Kidney epithelial cell (primary cell): ENCODE results near the gene BAZ1A. TPM values are rescaled to one million over a fixed set of nuclear protein-coding genes. Genes with fewer than 3 reads are reported as not detected.
"Not testable (repeated sequence)": the region's sequence is repeated elsewhere in the genome, so short reads cannot be mapped to it uniquely, and the experiment has no call there.

Experiments used
- DNase-seq: peaks from one replicate; pipeline ENCODE4 v3.0.0-alpha.2; 2010; ENCODE audit warnings: low read depth
- H3K27me3 ChIP-seq: 2 replicates; pipeline ENCODE4 v1.6.0; 2011; ENCODE audit warnings: low read length; ENCODE audit not compliant: control insufficient read depth, insufficient read depth
- H3K36me3 ChIP-seq: 2 replicates; pipeline ENCODE4 v1.5.1; 2011; ENCODE audit warnings: low read length; ENCODE audit not compliant: control insufficient read depth, insufficient read depth
- H3K4me3 ChIP-seq: 2 replicates; pipeline ENCODE4 v1.5.1; 2011; ENCODE audit warnings: low read depth, mild to moderate bottlenecking, control low read depth, low read length
- total RNA-seq: library from RNA; depleted of rRNA; stranded (reverse); fragments of >200 nt; gene quantifications from 2 replicates; pipeline ENCODE4 v1.2.3, GENCODE V29; 2015
- TF ChIP-seq, protein P1 (sequence below): IDR thresholded peaks from 2 replicates; pipeline ENCODE4 v1.5.1; 2011; ENCODE audit warnings: mild to moderate bottlenecking, moderate library complexity, low read length, control low read depth, inconsistent platforms; ENCODE audit not compliant: insufficient read depth, poor library complexity, severe bottlenecking

BAZ1A gene
- total RNA-seq, 1 donor from 2014 or later, result 36.1 TPM

DNA sequence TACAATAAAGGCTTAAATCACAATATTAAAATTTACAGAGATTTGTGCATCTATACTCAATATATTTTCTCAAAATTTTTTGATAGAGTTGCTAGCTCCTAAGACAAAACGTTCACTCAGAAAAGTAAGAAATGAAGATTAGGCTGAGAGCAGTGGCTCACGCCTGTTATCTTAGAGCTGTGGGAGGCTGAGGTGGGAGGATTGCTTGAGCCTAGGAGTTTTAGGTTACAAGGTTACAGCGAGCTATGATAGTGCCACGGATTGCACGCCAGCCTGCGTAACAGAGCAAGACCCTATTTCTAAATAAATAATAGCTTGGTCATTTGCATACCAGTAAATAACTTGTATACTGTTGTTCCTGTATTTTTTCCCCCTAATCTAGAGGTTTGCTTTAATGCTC, 125.8 kb downstream of the BAZ1A start:
- TF ChIP-seq, protein P1, sequence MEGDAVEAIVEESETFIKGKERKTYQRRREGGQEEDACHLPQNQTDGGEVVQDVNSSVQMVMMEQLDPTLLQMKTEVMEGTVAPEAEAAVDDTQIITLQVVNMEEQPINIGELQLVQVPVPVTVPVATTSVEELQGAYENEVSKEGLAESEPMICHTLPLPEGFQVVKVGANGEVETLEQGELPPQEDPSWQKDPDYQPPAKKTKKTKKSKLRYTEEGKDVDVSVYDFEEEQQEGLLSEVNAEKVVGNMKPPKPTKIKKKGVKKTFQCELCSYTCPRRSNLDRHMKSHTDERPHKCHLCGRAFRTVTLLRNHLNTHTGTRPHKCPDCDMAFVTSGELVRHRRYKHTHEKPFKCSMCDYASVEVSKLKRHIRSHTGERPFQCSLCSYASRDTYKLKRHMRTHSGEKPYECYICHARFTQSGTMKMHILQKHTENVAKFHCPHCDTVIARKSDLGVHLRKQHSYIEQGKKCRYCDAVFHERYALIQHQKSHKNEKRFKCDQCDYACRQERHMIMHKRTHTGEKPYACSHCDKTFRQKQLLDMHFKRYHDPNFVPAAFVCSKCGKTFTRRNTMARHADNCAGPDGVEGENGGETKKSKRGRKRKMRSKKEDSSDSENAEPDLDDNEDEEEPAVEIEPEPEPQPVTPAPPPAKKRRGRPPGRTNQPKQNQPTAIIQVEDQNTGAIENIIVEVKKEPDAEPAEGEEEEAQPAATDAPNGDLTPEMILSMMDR, result no peak
- Histone ChIP-seq H3K27me3 (no peaks in the 10 kb centered on the region), H3K4me3 (no peak overlapping the region), H3K36me3 (no peaks in the 10 kb centered on the region)
- no peak for DNase-seq

DNA sequence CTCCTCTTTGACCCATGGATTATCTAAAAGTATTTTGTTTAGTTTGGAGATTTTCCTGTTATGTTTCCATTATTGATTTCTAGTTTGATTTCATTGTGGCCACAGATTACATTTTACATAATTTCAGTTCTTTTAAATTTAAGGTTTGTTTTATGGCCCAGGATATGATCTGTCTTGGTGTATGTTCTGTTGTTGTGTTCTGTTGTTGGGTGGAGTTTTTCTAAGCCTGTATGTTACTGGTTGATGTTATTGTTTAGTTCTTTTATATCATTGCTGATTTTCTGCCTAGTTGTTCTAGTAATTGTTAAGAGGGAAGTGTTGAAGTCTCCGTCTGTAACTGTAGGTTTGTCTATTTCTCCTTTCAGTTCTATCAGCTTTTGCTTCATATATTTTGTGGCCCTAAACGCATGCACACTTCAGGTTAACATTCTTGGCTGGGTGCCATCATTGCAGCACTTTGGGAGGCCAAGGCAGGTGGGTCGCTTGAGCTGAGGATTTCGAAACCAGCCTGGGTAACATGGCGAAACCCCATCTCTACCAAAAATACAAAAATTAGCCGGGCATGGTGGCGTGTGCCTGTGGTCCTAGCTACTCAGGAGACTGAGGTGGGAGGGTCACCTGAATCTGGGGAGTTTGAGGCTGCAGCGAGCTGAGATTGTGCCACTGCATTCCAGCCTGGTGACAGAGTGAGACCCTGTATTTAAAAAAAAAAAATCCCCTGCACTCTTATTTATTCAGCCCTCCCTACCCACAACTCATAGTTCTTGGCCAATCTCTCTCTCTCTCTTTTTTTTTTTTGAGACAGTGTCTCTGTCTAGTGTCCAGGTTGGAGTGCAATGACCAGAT, 132.7 kb downstream of the BAZ1A start:
- DNase-seq, result no peak
- Histone ChIP-seq H3K4me3 (no peak overlapping the region), H3K36me3 (no peaks in the 10 kb centered on the region), H3K27me3 (no peaks in the 10 kb centered on the region)
- TF ChIP-seq, protein P1, result no peak

DNA sequence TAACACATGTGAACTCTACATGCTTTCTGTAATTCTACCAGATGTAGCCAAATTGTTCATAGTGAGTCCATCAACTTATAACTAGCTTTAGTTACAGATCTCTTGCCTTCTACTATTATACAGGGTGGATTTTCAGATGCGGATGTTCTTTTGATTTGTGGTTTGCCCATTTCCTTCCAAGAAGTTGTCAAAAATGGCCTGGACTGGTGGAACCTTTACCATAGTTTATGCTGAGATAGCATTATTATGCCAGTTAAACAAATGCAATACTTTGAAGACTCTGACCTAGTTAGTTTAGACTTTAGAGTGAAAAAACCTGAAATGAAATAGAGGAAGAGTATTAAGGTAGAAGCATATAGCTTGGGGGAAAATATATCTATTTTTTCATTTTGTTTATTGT, 133.3 kb downstream of the BAZ1A start:
- no peaks in the 10 kb centered on the region for H3K36me3 ChIP-seq
- no peaks in the 10 kb centered on the region for H3K27me3 ChIP-seq
- no peak overlapping the region for H3K4me3 ChIP-seq
- TF ChIP-seq, protein P1, result no peak
- DNase-seq, result no peak

DNA sequence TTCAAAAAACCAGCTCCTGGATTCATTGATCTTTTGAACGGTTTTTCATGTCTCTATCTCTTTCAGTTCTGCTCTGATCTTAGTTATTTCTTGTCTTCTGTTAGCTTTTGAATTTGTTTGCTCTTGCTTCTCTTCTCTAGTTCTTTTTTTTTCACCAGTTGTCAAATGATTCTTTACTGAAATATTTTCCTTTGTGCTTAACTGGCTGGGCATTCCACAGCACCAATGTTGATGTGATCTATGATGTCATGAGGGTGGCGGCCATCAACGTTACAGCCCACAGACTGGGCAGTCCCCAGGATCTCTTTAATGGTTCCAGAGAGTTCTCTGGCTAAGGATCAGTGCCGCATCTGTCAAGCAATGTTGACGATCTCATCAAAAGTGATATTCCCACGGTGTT, 135.0 kb downstream of the BAZ1A start:
- H3K4me3 ChIP-seq, H3K27me3 ChIP-seq, H3K36me3 ChIP-seq, DNase-seq: not testable (repeated sequence)

DNA sequence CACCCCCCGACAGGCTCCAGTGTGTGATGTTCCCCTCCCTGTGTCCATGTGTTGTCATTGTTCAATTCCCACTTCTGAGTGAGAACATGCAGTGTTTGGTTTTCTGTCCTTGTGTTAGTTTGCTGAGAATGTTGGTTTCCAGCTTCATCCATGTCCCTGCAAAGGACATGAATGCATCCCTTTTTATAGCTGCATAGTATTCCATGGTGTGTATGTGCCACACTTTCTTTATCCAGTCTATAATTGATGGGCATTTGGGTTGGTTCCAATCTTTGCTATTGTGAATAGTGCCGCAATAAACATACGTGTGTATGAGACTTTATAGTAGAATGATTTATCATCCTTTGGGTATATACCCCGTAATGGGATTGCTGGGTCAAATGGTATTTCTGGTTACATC, 138.1 kb downstream of the BAZ1A start:
- DNase-seq, H3K27me3 ChIP-seq, H3K36me3 ChIP-seq, H3K4me3 ChIP-seq: not testable (repeated sequence)

DNA sequence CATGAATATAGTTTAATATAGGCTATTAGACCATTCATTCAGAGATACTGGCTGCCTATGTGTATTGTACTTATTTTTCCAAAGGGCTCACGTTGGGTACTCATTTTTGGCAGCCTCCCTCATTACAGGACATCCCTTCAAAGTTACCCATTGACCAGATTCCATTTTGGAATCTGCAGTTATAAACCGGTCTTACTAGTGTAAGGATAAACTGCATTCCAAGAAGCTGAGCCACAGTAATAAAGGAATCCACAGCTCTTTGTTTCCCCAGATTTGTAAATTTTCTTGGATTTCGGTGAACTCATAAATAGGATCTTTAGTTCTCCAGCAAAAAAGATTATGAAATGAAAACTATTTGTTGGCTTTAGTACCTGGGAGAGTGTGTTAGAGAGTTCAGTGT, 141.9 kb downstream of the BAZ1A start:
- no peaks in the 10 kb centered on the region for H3K27me3 ChIP-seq
- no peaks in the 10 kb centered on the region for H3K36me3 ChIP-seq
- TF ChIP-seq, protein P1, result no peak
- no peak overlapping the region for H3K4me3 ChIP-seq
- peak; percentile 53 for DNase-seq

DNA sequence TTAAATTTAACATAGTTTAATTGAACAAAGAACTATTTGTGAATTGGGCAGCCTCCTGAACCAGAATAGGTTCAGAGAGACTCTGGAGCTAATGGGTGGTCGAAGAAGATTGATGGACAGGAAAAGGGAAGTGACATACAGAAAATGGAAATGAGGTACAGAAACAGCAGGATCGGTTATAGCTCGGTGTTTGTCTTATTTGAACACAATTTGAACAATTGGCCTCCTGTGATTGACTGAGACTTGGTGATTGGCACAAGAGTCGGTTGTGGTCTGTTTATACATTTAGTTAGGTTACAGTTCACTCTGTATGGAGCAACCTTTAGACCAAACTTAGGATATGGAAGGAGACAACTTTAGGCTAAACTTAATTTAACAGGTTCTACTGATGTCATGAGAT, 142.4 kb downstream of the BAZ1A start:
- Histone ChIP-seq H3K36me3 (no peaks in the 10 kb centered on the region), H3K4me3 (no peak overlapping the region), H3K27me3 (no peaks in the 10 kb centered on the region)
- DNase-seq, result no peak
- TF ChIP-seq, protein P1, result no peak
